Upper lobe of left lung (tissue), 4 donors: ENCODE measurements around the gene PSME2.

Experiments used
- EP300 ChIP-seq, 4 donors: sonication (generic); formaldehyde crosslinking; IDR thresholded peaks; one replicate each; pipeline ENCODE4 v1.5.1; 2017; ENCODE audit warnings: antibody characterized with exemption in 4 of 4, control low read depth in 2 of 4
- POLR2A ChIP-seq, 4 donors: fragments of 450-650 bp; IDR thresholded peaks; one replicate each; pipeline ENCODE4 v1.5.1; 2016 to 2017; ENCODE audit warnings: antibody characterized with exemption in 4 of 4, mild to moderate bottlenecking in 2 of 4
- POLR2AphosphoS5 ChIP-seq, 2 donors: sonication (generic); formaldehyde crosslinking; IDR thresholded peaks; one replicate each; pipeline ENCODE4 v1.5.1; 2017; ENCODE audit warnings: antibody characterized with exemption in 2 of 2
- TF ChIP-seq, protein P1 (sequence below), 6 experiments: fragments of 450-650 bp in 4 of 6; fragments of 200-600 bp in 2 of 6; sonication (generic) in 2 of 6; IDR thresholded peaks; one replicate each; pipeline ENCODE4 v1.5.1; 2016 to 2019; ENCODE audit warnings: antibody characterized with exemption in 6 of 6

GRCh38 chr14:24102357-24103048 lies 43.9 kb downstream of the PSME2 start:
- TF ChIP-seq, protein P1, sequence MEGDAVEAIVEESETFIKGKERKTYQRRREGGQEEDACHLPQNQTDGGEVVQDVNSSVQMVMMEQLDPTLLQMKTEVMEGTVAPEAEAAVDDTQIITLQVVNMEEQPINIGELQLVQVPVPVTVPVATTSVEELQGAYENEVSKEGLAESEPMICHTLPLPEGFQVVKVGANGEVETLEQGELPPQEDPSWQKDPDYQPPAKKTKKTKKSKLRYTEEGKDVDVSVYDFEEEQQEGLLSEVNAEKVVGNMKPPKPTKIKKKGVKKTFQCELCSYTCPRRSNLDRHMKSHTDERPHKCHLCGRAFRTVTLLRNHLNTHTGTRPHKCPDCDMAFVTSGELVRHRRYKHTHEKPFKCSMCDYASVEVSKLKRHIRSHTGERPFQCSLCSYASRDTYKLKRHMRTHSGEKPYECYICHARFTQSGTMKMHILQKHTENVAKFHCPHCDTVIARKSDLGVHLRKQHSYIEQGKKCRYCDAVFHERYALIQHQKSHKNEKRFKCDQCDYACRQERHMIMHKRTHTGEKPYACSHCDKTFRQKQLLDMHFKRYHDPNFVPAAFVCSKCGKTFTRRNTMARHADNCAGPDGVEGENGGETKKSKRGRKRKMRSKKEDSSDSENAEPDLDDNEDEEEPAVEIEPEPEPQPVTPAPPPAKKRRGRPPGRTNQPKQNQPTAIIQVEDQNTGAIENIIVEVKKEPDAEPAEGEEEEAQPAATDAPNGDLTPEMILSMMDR (IDR thresholded peaks at IDR 0.05) = no peak
- TF ChIP-seq POLR2A (IDR thresholded peaks at IDR 0.05) (no peak), POLR2AphosphoS5 (IDR thresholded peaks at IDR 0.05) (no peak), EP300 (IDR thresholded peaks at IDR 0.05) (no peak)
